DND-41 (cell line): Measurements from ENCODE around the gene FAM13A.

Experiments
- ATAC-seq: fragments of 200-7000 bp; cut with Tn5 transposase; 3 replicates; pipeline ENCODE4 v1.9.1; 2021; ENCODE audit warnings: low read depth; ENCODE audit not compliant: insufficient read depth
- DNase-seq: peaks from one replicate; pipeline ENCODE4 v3.0.0-alpha.2; 2020
- H2AFZ ChIP-seq: 2 replicates; pipeline ENCODE4 v1.6.0; 2012; ENCODE audit warnings: low read depth, low read length
- H3K27ac ChIP-seq: 2 replicates; pipeline ENCODE4 v1.5.1; 2012; ENCODE audit warnings: low read length, inconsistent platforms
- H3K27me3 ChIP-seq: fragments of 200-600 bp; sonication (generic); 2 replicates; pipeline ENCODE4 v1.6.0; 2012; ENCODE audit warnings: low read length, mild to moderate bottlenecking, inconsistent platforms; ENCODE audit not compliant: insufficient read depth, poor library complexity
- H3K36me3 ChIP-seq: 2 replicates; pipeline ENCODE4 v1.5.1; 2012; ENCODE audit warnings: low read length, inconsistent platforms; ENCODE audit not compliant: insufficient read depth
- H3K4me1 ChIP-seq: 2 replicates; pipeline ENCODE4 v1.5.1; 2012; ENCODE audit warnings: mild to moderate bottlenecking, low read length; ENCODE audit not compliant: insufficient read depth
- H3K4me2 ChIP-seq: 2 replicates; pipeline ENCODE4 v1.6.0; 2012; ENCODE audit warnings: mild to moderate bottlenecking, moderate library complexity, low read length, inconsistent platforms; ENCODE audit not compliant: insufficient read depth
- H3K4me3 ChIP-seq, 2 experiments: fragments of 200-600 bp in 1 of 2; shearing (Covaris generic) in 1 of 2; 2 replicates each; pipeline ENCODE4 v1.5.1; 2012 to 2016; ENCODE audit warnings: inconsistent platforms in 2 of 2, low read length in 2 of 2, mild to moderate bottlenecking in 2 of 2, low read depth in 1 of 2, moderate library complexity in 1 of 2
- H3K79me2 ChIP-seq: 2 replicates; pipeline ENCODE4 v1.6.0; 2012; ENCODE audit warnings: low read length, inconsistent platforms; ENCODE audit not compliant: insufficient read depth
- H3K9ac ChIP-seq: 2 replicates; pipeline ENCODE4 v1.6.0; 2012; ENCODE audit warnings: low read depth, mild to moderate bottlenecking, inconsistent platforms, low read length, moderate library complexity
- H3K9me3 ChIP-seq: 2 replicates; pipeline ENCODE4 v1.5.1; 2012; ENCODE audit warnings: low read length, moderate library complexity, mild to moderate bottlenecking, inconsistent platforms; ENCODE audit not compliant: insufficient read depth, severe bottlenecking
- H4K20me1 ChIP-seq: 2 replicates; pipeline ENCODE4 v1.6.0; 2012; ENCODE audit warnings: low read length; ENCODE audit not compliant: insufficient read depth
- CTCF ChIP-seq: IDR thresholded peaks from 2 replicates; pipeline ENCODE4 v1.5.1; 2012; ENCODE audit warnings: borderline replicate concordance, low read length, moderate library complexity, mild to moderate bottlenecking; ENCODE audit not compliant: poor library complexity, severe bottlenecking; ENCODE audit errors: extremely low read depth
- EZH2 ChIP-seq: IDR thresholded peaks from 3 replicates; pipeline ENCODE4 v1.6.1; 2012; ENCODE audit warnings: borderline replicate concordance, low read depth, mild to moderate bottlenecking, moderate library complexity, low read length, inconsistent platforms; ENCODE audit not compliant: severe bottlenecking

FAM13A gene

GRCh38 chr4:89031272-89031671 lies 25.7 kb downstream of the FAM13A start:
- no peak overlapping the region for H3K27ac ChIP-seq
- no peak overlapping the region for H3K9ac ChIP-seq
- ATAC-seq: no peak
- no peaks in the 10 kb centered on the region for H4K20me1 ChIP-seq
- no peaks in the 10 kb centered on the region for H3K9me3 ChIP-seq
- no peaks in the 10 kb centered on the region for H3K4me1 ChIP-seq
- H3K4me3 ChIP-seq: no peak overlapping the region
- no peak overlapping the region for H2AFZ ChIP-seq
- DNase-seq: no peak
- H3K27me3 ChIP-seq: no peaks in the 10 kb centered on the region
- H3K79me2 ChIP-seq: no peaks in the 10 kb centered on the region
- no peak for TF ChIP-seq CTCF
- TF ChIP-seq EZH2: no peak
- no peak overlapping the region for H3K4me2 ChIP-seq
- H3K36me3 ChIP-seq: no peaks in the 10 kb centered on the region

GRCh38 chr4:89029591-89029990 lies 27.4 kb downstream of the FAM13A start:
- DNase-seq (no peak), ATAC-seq (no peak)
- Histone ChIP-seq H3K4me2 (no peak overlapping the region), H3K9ac (no peak overlapping the region), H4K20me1 (no peaks in the 10 kb centered on the region), H3K36me3 (no peaks in the 10 kb centered on the region), H3K79me2 (no peaks in the 10 kb centered on the region), H3K27me3 (no peaks in the 10 kb centered on the region), H3K9me3 (no peaks in the 10 kb centered on the region), H3K4me3 (no peak overlapping the region), H2AFZ (no peak overlapping the region), H3K27ac (no peak overlapping the region), H3K4me1 (no peaks in the 10 kb centered on the region)
- TF ChIP-seq EZH2 (no peak), CTCF (no peak)

DNA sequence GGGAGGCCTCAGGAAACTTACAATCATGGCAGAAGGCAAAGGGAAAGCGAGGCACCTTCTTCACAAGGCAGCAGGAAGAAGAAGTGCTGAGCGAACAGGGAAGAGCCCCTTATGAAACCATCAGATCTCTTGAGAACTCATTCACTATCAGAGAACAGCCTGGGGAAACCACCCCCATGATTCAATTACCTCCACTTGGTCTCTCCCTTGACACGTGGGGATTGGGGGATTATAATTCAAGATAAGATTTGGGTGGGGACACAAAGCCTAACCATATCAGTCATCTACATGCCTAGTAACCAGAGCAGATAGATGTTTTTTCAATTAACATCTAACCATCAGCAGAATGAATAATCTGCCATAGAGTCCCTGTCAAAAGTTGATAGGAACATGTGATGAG lies 30.4 kb downstream of the FAM13A start:
- Histone ChIP-seq H3K27me3 (no peaks in the 10 kb centered on the region), H3K4me3 (no peak overlapping the region), H3K27ac (no peak overlapping the region), H3K4me1 (no peaks in the 10 kb centered on the region), H3K4me2 (no peak overlapping the region), H3K36me3 (no peaks in the 10 kb centered on the region), H3K79me2 (no peaks in the 10 kb centered on the region), H3K9ac (no peak overlapping the region), H2AFZ (no peak overlapping the region), H3K9me3 (no peaks in the 10 kb centered on the region), H4K20me1 (no peaks in the 10 kb centered on the region)
- ATAC-seq: no peak
- no peak for TF ChIP-seq EZH2
- TF ChIP-seq CTCF: no peak
- no peak for DNase-seq

- ATAC-seq (peak; percentile 99), DNase-seq (peak; percentile 56)
- Histone ChIP-seq H2AFZ (no peak overlapping the region), H3K4me3 (no peak overlapping the region), H3K9me3 (no peaks in the 10 kb centered on the region), H3K36me3 (no peaks in the 10 kb centered on the region), H3K27ac (no peak overlapping the region), H3K27me3 (no peaks in the 10 kb centered on the region), H3K4me1 (no peaks in the 10 kb centered on the region), H3K79me2 (no peaks in the 10 kb centered on the region), H3K9ac (no peak overlapping the region), H3K4me2 (no peak overlapping the region), H4K20me1 (no peaks in the 10 kb centered on the region)
- TF ChIP-seq CTCF (peak; percentile 84), EZH2 (no peak)
These were observed 32.8 kb downstream of the FAM13A start for GRCh38 chr4:89024051-89024675.
